ENCODE measurements around the gene SLC9A8.
A peak's percentile ranks its signal among the peaks of the same experiment; 100 is the strongest.

Gene SLC9A8

GRCh38 chr20:49908258-49908565 lies 95.6 kb downstream of the SLC9A8 start:
- TF ChIP-seq CTCF (IDR thresholded peaks at IDR 0.05; ENCODE audit: insufficient read depth, low read length, missing control alignments) = no peak
- CTCF ChIA-PET = interaction anchor here (16.4 kb wide), 1 partner anchor 18 kb away, joined by 158 read pairs; no protein-coding TSS in a partner anchor
- POLR2A ChIA-PET = no interaction called here
- no peak overlapping the region for H3K4me3 ChIP-seq (ENCODE audit: low read depth, low read length)
- DNase-seq (ENCODE audit: low read depth, low spot score) = no peak

GRCh38 chr20:49909499-49910339 lies 97.1 kb downstream of the SLC9A8 start:
- no peak for DNase-seq (ENCODE audit: low read depth, low spot score)
- POLR2A ChIA-PET = no interaction called here
- no peak overlapping the region for H3K4me3 ChIP-seq (ENCODE audit: low read depth, low read length)
- CTCF ChIA-PET = interaction anchor here (1.2 to 16.4 kb wide), 3 partner anchors 9 to 28 kb away, joined by 3 to 158 read pairs (median 4); no protein-coding TSS in a partner anchor
- TF ChIP-seq CTCF (IDR thresholded peaks at IDR 0.05; ENCODE audit: insufficient read depth, low read length, missing control alignments) = no peak

- H3K4me3 ChIP-seq (ENCODE audit: low read depth, low read length) = no peak overlapping the region
- ChIA-PET CTCF (interaction anchor here (1.2 to 16.4 kb wide), 3 partner anchors 9 to 28 kb away, joined by 3 to 158 read pairs (median 4); no protein-coding TSS in a partner anchor), POLR2A (no interaction called here)
- no peak for DNase-seq (ENCODE audit: low read depth, low spot score)
- TF ChIP-seq CTCF (IDR thresholded peaks at IDR 0.05; ENCODE audit: insufficient read depth, low read length, missing control alignments) = no peak
These were observed 97.7 kb downstream of the SLC9A8 start for GRCh38 chr20:49910340-49910706.

- CTCF ChIA-PET = interaction anchor here (0.6 to 16.4 kb wide), 12 partner anchors 10 to 430 kb away, joined by 3 to 158 read pairs (median 3); no protein-coding TSS in a partner anchor
- H3K4me3 ChIP-seq (ENCODE audit: low read depth, low read length) = peak overlapping the region; percentile 96; the same call in 1 of the 2 replicates
- DNase-seq (ENCODE audit: low read depth, low spot score) = no peak
These were observed 100.9 kb downstream of the SLC9A8 start for GRCh38 chr20:49913399-49914047.

GRCh38 chr20:49914310-49915117 lies 101.9 kb downstream of the SLC9A8 start:
- DNase-seq (ENCODE audit: low read depth, low spot score) = no peak
- ChIA-PET CTCF (interaction anchor here (0.6 to 16.4 kb wide), 11 partner anchors 9 to 376 kb away, joined by 3 to 158 read pairs (median 4); no protein-coding TSS in a partner anchor), POLR2A (interaction anchor here (0.6 to 1.1 kb wide), 4 partner anchors 8 to 334 kb away, joined by 3 read pairs; partner anchors contain the start of gene RNF114)
- H3K4me3 ChIP-seq (ENCODE audit: low read depth, low read length) = peak overlapping the region; percentile 96
- no peak for TF ChIP-seq CTCF (IDR thresholded peaks at IDR 0.05; ENCODE audit: insufficient read depth, low read length, missing control alignments)

More at GRCh38 chr20:49913399-49914047, 100.9 kb downstream of the SLC9A8 start:
- no peak for TF ChIP-seq CTCF (IDR thresholded peaks at IDR 0.05; ENCODE audit: insufficient read depth, low read length, missing control alignments)
- POLR2A ChIA-PET = interaction anchor here (1.1 kb wide), 1 partner anchor 333 kb away, joined by 3 read pairs; no protein-coding TSS in a partner anchor
